ENCODE measurements around the gene ALK.

DNA sequence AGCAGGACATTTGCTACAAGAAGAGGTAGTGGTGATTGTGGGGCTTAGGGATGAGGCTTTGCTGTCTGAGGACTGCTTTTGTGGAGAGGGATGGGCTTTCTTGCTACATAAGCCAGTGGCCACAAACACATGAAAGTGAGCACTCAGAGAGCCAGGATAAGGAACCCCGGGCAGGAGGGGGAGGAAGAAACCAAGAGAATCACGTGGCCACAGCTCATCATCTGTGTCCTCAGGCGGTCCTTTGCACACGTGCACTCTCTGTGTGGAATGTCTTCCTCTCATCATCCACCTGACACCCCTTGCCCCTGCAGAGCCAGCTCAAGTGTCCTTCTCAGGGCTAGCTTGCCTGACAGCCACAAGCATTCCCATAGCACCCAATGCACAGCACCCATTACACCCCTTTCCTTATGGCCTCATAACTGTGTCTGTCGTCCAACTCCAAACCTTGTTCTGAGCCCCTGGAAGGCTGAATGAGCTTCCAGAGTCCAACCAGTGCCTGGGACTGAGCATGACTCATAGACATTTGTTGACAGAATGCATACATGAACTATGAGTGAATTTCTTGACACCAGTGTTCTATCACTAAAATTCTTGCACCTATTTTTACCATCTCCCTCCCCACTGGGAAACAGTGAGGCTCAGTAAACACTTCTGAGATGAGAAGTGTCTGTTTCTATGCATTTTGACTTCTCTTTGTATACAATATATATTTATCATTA, 398.3 kb downstream of the ALK start:
- TF ChIP-seq, protein P1, sequence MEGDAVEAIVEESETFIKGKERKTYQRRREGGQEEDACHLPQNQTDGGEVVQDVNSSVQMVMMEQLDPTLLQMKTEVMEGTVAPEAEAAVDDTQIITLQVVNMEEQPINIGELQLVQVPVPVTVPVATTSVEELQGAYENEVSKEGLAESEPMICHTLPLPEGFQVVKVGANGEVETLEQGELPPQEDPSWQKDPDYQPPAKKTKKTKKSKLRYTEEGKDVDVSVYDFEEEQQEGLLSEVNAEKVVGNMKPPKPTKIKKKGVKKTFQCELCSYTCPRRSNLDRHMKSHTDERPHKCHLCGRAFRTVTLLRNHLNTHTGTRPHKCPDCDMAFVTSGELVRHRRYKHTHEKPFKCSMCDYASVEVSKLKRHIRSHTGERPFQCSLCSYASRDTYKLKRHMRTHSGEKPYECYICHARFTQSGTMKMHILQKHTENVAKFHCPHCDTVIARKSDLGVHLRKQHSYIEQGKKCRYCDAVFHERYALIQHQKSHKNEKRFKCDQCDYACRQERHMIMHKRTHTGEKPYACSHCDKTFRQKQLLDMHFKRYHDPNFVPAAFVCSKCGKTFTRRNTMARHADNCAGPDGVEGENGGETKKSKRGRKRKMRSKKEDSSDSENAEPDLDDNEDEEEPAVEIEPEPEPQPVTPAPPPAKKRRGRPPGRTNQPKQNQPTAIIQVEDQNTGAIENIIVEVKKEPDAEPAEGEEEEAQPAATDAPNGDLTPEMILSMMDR (IDR thresholded peaks at IDR 0.05), result no peak
- no peak for TF ChIP-seq POLR2A (IDR thresholded peaks at IDR 0.05)
- TF ChIP-seq POLR2AphosphoS5 (IDR thresholded peaks at IDR 0.05), result no peak
- no peak for TF ChIP-seq EP300 (IDR thresholded peaks at IDR 0.05)

Measured in sigmoid colon (tissue), 4 donors.